Measurements from ENCODE around the gene OR10X1. TPM values are rescaled to one million over a fixed set of nuclear protein-coding genes. Genes with fewer than 3 reads are reported as not detected.

Gene OR10X1
- total RNA-seq, 1 donor from 2014 or later = not detected

Other genes starting within 250 kb of the OR10X1 start
- gene CD1B, start 248.4 kb downstream of the OR10X1 start, total RNA-seq = not detected in 2 replicates
- not detected in 2 replicates for gene CD1E, start 226.0 kb downstream of the OR10X1 start, total RNA-seq
- gene OR10T2, start 180.4 kb downstream of the OR10X1 start, total RNA-seq = not detected in 2 replicates
- not detected in 2 replicates for gene OR10K2, start 153.7 kb downstream of the OR10X1 start, total RNA-seq
- gene OR10K1, start 118.1 kb downstream of the OR10X1 start, total RNA-seq = not detected in 2 replicates
- gene OR10R2, start 107.7 kb downstream of the OR10X1 start, total RNA-seq = not detected in 2 replicates
- not detected in 2 replicates for gene OR6Y1, start 25.5 kb downstream of the OR10X1 start, total RNA-seq
- not detected in 2 replicates for gene OR6P1, start 9.3 kb downstream of the OR10X1 start, total RNA-seq
- not detected in 2 replicates for gene OR10Z1, start 25.4 kb upstream of the OR10X1 start, total RNA-seq
- not detected in 2 replicates for gene SPTA1, start 106.8 kb upstream of the OR10X1 start, total RNA-seq
- not detected in 2 replicates for gene OR6K2, start 120.8 kb upstream of the OR10X1 start, total RNA-seq
- not detected in 2 replicates for gene OR6K3, start 140.8 kb upstream of the OR10X1 start, total RNA-seq
- not detected in 2 replicates for gene OR6K6, start 174.8 kb upstream of the OR10X1 start, total RNA-seq
- gene OR6N1, start 192.3 kb upstream of the OR10X1 start, total RNA-seq = not detected in 2 replicates
- not detected in 2 replicates for gene OR6N2, start 201.3 kb upstream of the OR10X1 start, total RNA-seq